Mononuclear cell (primary cell): Measurements from ENCODE around the gene MAP6. TPM values are rescaled to one million over a fixed set of nuclear protein-coding genes. Genes with fewer than 3 reads are reported as not detected.

Source experiments
- H3K27me3 ChIP-seq: 2 replicates; pipeline ENCODE4 v1.6.0; 2011; ENCODE audit warnings: low read length, control low read depth; ENCODE audit not compliant: insufficient read depth
- H3K4me1 ChIP-seq: 2 replicates; pipeline ENCODE4 v1.5.1; 2011; ENCODE audit warnings: mild to moderate bottlenecking, low read length, control low read depth; ENCODE audit not compliant: insufficient read depth
- H3K4me3 ChIP-seq: 2 replicates; pipeline ENCODE4 v1.5.1; 2011; ENCODE audit warnings: mild to moderate bottlenecking, low read length, moderate library complexity
- H3K9me3 ChIP-seq: 2 replicates; pipeline ENCODE4 v1.5.1; 2011; ENCODE audit warnings: low read depth, mild to moderate bottlenecking, control low read depth, low read length
- total RNA-seq: library from RNA; depleted of rRNA; stranded (reverse); fragments of >200 nt; gene quantifications from one replicate; pipeline ENCODE4 v1.2.3, GENCODE V29; 2012

The MAP6 gene
- total RNA-seq, 1 donor, result not detected

GRCh38 chr11:75652936-75653335 is 15.9 kb downstream of the MAP6 start:
- Histone ChIP-seq H3K4me1 (no peaks in the 10 kb centered on the region), H3K27me3 (no peaks in the 10 kb centered on the region), H3K4me3 (no peak overlapping the region), H3K9me3 (no peaks in the 10 kb centered on the region)

GRCh38 chr11:75651218-75651617 is 17.6 kb downstream of the MAP6 start:
- no peaks in the 10 kb centered on the region for H3K9me3 ChIP-seq
- no peaks in the 10 kb centered on the region for H3K4me1 ChIP-seq
- H3K27me3 ChIP-seq, result no peaks in the 10 kb centered on the region
- H3K4me3 ChIP-seq, result no peak overlapping the region

- Histone ChIP-seq H3K9me3 (no peaks in the 10 kb centered on the region), H3K27me3 (no peaks in the 10 kb centered on the region), H3K4me3 (no peak overlapping the region), H3K4me1 (no peaks in the 10 kb centered on the region)
Observed at GRCh38 chr11:75650167-75650723, 18.6 kb downstream of the MAP6 start.

- Histone ChIP-seq H3K27me3 (peaks cover 8% of the 10 kb centered on the region), H3K9me3 (no peaks in the 10 kb centered on the region), H3K4me3 (no peak overlapping the region), H3K4me1 (no peaks in the 10 kb centered on the region)
Observed at GRCh38 chr11:75644946-75645345, 23.9 kb downstream of the MAP6 start.

- H3K4me3 ChIP-seq, result no peak overlapping the region
- H3K4me1 ChIP-seq, result no peaks in the 10 kb centered on the region
- peaks cover 8% of the 10 kb centered on the region for H3K27me3 ChIP-seq
- no peaks in the 10 kb centered on the region for H3K9me3 ChIP-seq
Observed at GRCh38 chr11:75644370-75644769, 24.5 kb downstream of the MAP6 start.

- Histone ChIP-seq H3K27me3 (peaks cover 11% of the 10 kb centered on the region), H3K9me3 (no peaks in the 10 kb centered on the region), H3K4me1 (no peaks in the 10 kb centered on the region), H3K4me3 (no peak overlapping the region)
Observed at GRCh38 chr11:75642402-75643113, 26.3 kb downstream of the MAP6 start.

- Histone ChIP-seq H3K27me3 (peaks cover 8% of the 10 kb centered on the region), H3K4me3 (no peak overlapping the region), H3K9me3 (no peaks in the 10 kb centered on the region), H3K4me1 (no peaks in the 10 kb centered on the region)
Observed at GRCh38 chr11:75639762-75640181, 29.1 kb downstream of the MAP6 start.

GRCh38 chr11:75637998-75638397 is 30.8 kb downstream of the MAP6 start:
- Histone ChIP-seq H3K4me3 (no peak overlapping the region), H3K27me3 (peaks cover 14% of the 10 kb centered on the region), H3K9me3 (no peaks in the 10 kb centered on the region), H3K4me1 (no peaks in the 10 kb centered on the region)

- no peak overlapping the region for H3K4me3 ChIP-seq
- no peaks in the 10 kb centered on the region for H3K4me1 ChIP-seq
- no peaks in the 10 kb centered on the region for H3K9me3 ChIP-seq
- H3K27me3 ChIP-seq, result peaks cover 27% of the 10 kb centered on the region
Observed at GRCh38 chr11:75635066-75635862, 33.6 kb downstream of the MAP6 start.

- Histone ChIP-seq H3K4me1 (no peaks in the 10 kb centered on the region), H3K27me3 (peaks cover 27% of the 10 kb centered on the region), H3K4me3 (no peak overlapping the region), H3K9me3 (no peaks in the 10 kb centered on the region)
Observed at GRCh38 chr11:75633409-75634066, 35.3 kb downstream of the MAP6 start.

GRCh38 chr11:75632962-75633361 is 35.9 kb downstream of the MAP6 start:
- Histone ChIP-seq H3K4me3 (no peak overlapping the region), H3K4me1 (no peaks in the 10 kb centered on the region), H3K9me3 (no peaks in the 10 kb centered on the region), H3K27me3 (peaks cover 24% of the 10 kb centered on the region)

- Histone ChIP-seq H3K9me3 (no peaks in the 10 kb centered on the region), H3K4me3 (no peak overlapping the region), H3K4me1 (no peaks in the 10 kb centered on the region), H3K27me3 (peaks cover 23% of the 10 kb centered on the region)
Observed at GRCh38 chr11:75632450-75632849, 36.4 kb downstream of the MAP6 start.

- no peaks in the 10 kb centered on the region for H3K4me1 ChIP-seq
- no peak overlapping the region for H3K4me3 ChIP-seq
- no peaks in the 10 kb centered on the region for H3K9me3 ChIP-seq
- peaks cover 23% of the 10 kb centered on the region for H3K27me3 ChIP-seq
Observed at GRCh38 chr11:75631086-75631730, 37.6 kb downstream of the MAP6 start.

- Histone ChIP-seq H3K4me3 (no peak overlapping the region), H3K4me1 (no peaks in the 10 kb centered on the region), H3K9me3 (no peaks in the 10 kb centered on the region), H3K27me3 (peaks cover 16% of the 10 kb centered on the region)
Observed at GRCh38 chr11:75627906-75628668, 40.8 kb downstream of the MAP6 start.
